Measurements from ENCODE around the gene JMJD6. TPM values are rescaled to one million over a fixed set of nuclear protein-coding genes. Genes with fewer than 3 reads are reported as not detected.

The JMJD6 gene
- total RNA-seq, 1 experiment from 2014 or later, result 47.6 TPM

GRCh38 chr17:76714336-76714735, 12.1 kb downstream of the JMJD6 start (continued):
- TF ChIP-seq CTCF (IDR thresholded peaks at IDR 0.05 in 2 of 3, conservative IDR thresholded peaks at IDR 0.05 in 1 of 3; ENCODE audit: borderline replicate concordance in 1 of 3, insufficient read depth in 1 of 3, low read depth in 2 of 3, low read length in 2 of 3), result no peak
- no peak for TF ChIP-seq ZNF274 (IDR thresholded peaks at IDR 0.05; ENCODE audit: low read depth, low read length)
- TF ChIP-seq ELF1 (IDR thresholded peaks at IDR 0.05; ENCODE audit: borderline replicate concordance, low read depth), result no peak
- no peak for TF ChIP-seq JUND (IDR thresholded peaks at IDR 0.05)

- Histone ChIP-seq H3K4me3 (replicated peaks in 1 of 2; ENCODE audit: low read depth in 1 of 2, low read length in 2 of 2) (no peak overlapping the region), H4K20me1 (ENCODE audit: insufficient read depth) (peaks cover 4% of the 10 kb centered on the region; the same call in 1 of the 2 replicates), H3K9me2 (ENCODE audit: insufficient read depth) (no peaks in the 10 kb centered on the region), H2AFZ (ENCODE audit: low read depth, low read length, poor library complexity, severe bottlenecking) (no peak overlapping the region), H3K4me2 (ENCODE audit: low read length) (no peak overlapping the region), H3K4me1 (ENCODE audit: control insufficient read depth in 1 of 2, insufficient read depth in 2 of 2, low read length in 2 of 2) (peaks cover 19 to 26% of the 10 kb centered on the region in 2 experiments), H3K79me2 (ENCODE audit: insufficient read depth, low read length) (peaks cover 21% of the 10 kb centered on the region), H3K27ac (ENCODE audit: low read depth, low read length) (no peak overlapping the region), H3K27me3 (ENCODE audit: insufficient read depth, low read length) (no peaks in the 10 kb centered on the region), H3K9ac (ENCODE audit: low read length) (no peak overlapping the region), H3K36me3 (ENCODE audit: control insufficient read depth in 1 of 2, insufficient read depth in 2 of 2, low read length in 2 of 2) (peaks cover 34 to 42% of the 10 kb centered on the region in 2 experiments), H3K9me3 (ENCODE audit: control insufficient read depth in 1 of 2, insufficient read depth in 1 of 2, low read depth in 1 of 2, low read length in 2 of 2) (no peaks in the 10 kb centered on the region)
- ATAC-seq (no peak), DNase-seq (ENCODE audit: low read depth, low spot score) (no peak)
- intact Hi-C loops (cut with micrococcal nuclease), result loop anchor here (1.0 kb wide), 1 partner anchor 190 kb away; no protein-coding TSS in a partner anchor
- no TSS peak for BruUV-seq (replicated peaks)
- ChIA-PET CTCF (interaction anchor here (0.5 to 1.8 kb wide), 7 partner anchors 12 to 191 kb away, joined by 3 to 14 read pairs (median 3); partner anchors contain the start of genes PRCD and ST6GALNAC2), RAD21 (ENCODE audit: low non-redundant PET in 1 of 2, low total read pairs in 2 of 2, uncharacterized antibody in 2 of 2, unreplicated experiment in 2 of 2) (interaction anchor here in 1 of 2 experiments (0.6 kb wide), 1 partner anchor 15 kb away, joined by 4 read pairs; no protein-coding TSS in a partner anchor), POLR2A (interaction anchor here (1.1 to 2.0 kb wide), 2 partner anchors 19 to 42 kb away, joined by 3 to 5 read pairs; no protein-coding TSS in a partner anchor)
- TF ChIP-seq POLR2AphosphoS5 (IDR thresholded peaks at IDR 0.05; ENCODE audit: low read depth, low read length), result no peak
- no peak for TF ChIP-seq POLR2A (IDR thresholded peaks at IDR 0.05; ENCODE audit: borderline replicate concordance, extremely low read depth, insufficient read depth, insufficient read length)
- no peak for TF ChIP-seq CTCF (IDR thresholded peaks at IDR 0.05 in 2 of 3, conservative IDR thresholded peaks at IDR 0.05 in 1 of 3; ENCODE audit: borderline replicate concordance in 1 of 3, insufficient read depth in 1 of 3, low read depth in 2 of 3, low read length in 2 of 3)
- TF ChIP-seq SRF (IDR thresholded peaks at IDR 0.05; ENCODE audit: low read depth), result no peak
- no peak for TF ChIP-seq SP1 (IDR thresholded peaks at IDR 0.05; ENCODE audit: low read depth)
- no peak for TF ChIP-seq ATF3 (IDR thresholded peaks at IDR 0.05)
- TF ChIP-seq EZH2phosphoT487 (IDR thresholded peaks at IDR 0.05; ENCODE audit: borderline replicate concordance), result no peak
- no peak for TF ChIP-seq RAD21 (IDR thresholded peaks at IDR 0.05; ENCODE audit: low read depth)
- no peak for TF ChIP-seq YY1 (IDR thresholded peaks at IDR 0.05; ENCODE audit: extremely low read depth, insufficient replicate concordance, low read depth, low read length)
- no peak for TF ChIP-seq SIN3A (IDR thresholded peaks at IDR 0.05; ENCODE audit: low read depth)
- no peak for TF ChIP-seq MAX (IDR thresholded peaks at IDR 0.05)
- TF ChIP-seq JUND (IDR thresholded peaks at IDR 0.05), result no peak
- TF ChIP-seq FOSL1 (IDR thresholded peaks at IDR 0.05; ENCODE audit: low read depth), result no peak
- no peak for TF ChIP-seq REST (IDR thresholded peaks at IDR 0.05; ENCODE audit: low read depth)
- TF ChIP-seq ELF1 (IDR thresholded peaks at IDR 0.05; ENCODE audit: borderline replicate concordance, low read depth), result no peak
- no peak for TF ChIP-seq CEBPB (IDR thresholded peaks at IDR 0.05; ENCODE audit: low read depth)
- no peak for TF ChIP-seq ZNF274 (IDR thresholded peaks at IDR 0.05; ENCODE audit: low read depth, low read length)
These were observed 12.6 kb downstream of the JMJD6 start for GRCh38 chr17:76713765-76714164.
